Fibroblast of upper back skin (primary cell): Measurements from ENCODE around the gene LDLRAD4.

ENCODE experiments used
- DNase-seq: peaks from one replicate; pipeline ENCODE4 v3.0.0-alpha.2; 2013

Gene LDLRAD4

DNA sequence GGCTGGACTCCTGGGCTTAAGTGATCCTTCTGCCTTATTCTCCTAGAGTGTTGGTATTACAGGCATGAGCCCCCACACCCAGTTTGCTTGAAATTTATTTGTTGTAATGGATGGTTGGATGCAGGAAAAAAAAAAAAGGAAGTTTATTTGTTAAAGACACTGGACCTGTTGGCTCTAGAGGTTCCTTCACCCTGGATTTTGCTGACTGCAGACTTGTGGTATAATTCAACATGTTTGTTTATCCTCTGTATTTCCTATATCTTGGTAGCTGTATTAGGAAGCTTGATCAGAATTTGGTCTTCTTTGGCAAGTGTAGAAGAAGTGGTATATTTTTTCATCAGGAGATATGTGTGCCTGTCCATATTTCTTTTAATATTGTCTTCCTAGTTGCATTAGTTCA, 138.7 kb downstream of the LDLRAD4 start:
- no peak for DNase-seq

DNA sequence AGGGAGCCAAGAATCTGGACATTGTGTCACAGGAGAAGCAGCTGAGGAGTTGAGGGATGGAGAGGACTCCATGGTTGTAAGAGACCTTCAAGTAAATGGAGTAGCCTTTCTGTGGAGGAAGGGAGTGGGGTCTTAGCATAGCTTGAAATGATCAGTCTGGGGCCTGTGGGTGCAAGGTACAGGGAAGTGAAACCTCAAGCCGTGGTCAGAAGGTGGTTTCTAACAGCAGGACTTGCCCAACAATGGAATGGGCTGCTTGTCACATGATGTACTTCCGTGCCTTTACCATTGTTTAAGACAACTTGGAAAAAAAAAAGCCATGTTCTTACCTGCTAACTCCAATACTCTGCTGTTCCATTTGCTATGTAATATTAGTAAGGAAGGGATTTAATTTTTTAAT, 140.7 kb downstream of the LDLRAD4 start:
- DNase-seq: no peak

DNA sequence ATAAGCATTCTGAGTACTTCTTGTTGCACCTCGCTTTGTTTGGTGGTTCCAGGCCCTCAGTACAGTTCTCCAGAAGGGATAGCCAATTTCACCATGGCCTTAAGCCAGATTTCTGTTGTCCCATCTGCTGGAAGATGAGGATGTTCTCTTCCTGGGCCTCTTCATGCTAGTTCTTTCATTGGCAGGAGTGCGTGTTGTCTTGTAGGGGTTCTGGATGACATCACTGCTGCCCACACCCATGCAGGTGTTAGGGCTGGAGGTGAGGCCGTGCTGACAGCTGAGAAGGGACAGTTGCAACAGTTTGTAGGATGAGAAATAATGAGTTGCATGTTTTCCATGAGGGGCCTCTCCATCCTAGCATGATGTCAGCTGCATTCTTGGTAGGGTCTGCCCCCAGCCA, 142.9 kb downstream of the LDLRAD4 start:
- DNase-seq: no peak

DNA sequence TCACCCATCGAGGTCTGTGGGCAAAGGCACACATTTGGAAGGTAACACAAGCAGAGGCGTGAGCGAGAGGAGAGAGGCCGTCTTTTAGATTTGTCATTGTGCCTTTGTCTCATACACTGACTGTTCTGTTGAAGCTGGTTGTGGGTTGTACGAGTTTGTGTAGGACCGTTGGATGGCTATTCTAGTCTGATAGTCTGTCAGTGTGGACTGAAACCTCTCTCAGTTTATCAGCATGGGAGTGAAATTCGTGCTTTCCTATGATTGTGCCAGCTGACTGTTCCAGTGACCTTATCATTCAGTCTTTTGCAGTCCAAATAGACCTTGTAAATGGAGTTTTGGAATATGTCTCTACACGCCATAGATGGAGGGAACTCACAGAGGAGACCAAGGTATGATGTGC, 143.5 kb downstream of the LDLRAD4 start:
- no peak for DNase-seq

DNA sequence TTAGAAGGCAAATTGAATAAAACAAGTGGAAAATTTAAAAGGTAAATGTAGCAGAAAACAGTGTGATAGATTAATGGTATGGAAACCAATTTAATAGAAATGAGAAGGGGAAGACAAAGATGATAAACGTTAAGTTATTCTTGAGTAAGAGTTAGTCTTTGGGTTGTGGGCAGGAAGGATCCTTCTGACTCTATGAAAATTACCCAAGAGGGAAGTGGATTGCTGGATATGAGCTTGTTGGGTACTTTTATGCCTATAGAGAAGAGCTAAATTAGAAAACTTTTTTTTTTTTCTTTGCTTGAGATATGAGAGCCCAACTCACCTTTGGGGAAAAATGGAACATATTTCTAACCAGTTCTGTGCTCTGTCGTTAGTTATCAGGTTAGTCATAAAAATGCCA, 144.0 kb downstream of the LDLRAD4 start:
- DNase-seq: no peak

DNA sequence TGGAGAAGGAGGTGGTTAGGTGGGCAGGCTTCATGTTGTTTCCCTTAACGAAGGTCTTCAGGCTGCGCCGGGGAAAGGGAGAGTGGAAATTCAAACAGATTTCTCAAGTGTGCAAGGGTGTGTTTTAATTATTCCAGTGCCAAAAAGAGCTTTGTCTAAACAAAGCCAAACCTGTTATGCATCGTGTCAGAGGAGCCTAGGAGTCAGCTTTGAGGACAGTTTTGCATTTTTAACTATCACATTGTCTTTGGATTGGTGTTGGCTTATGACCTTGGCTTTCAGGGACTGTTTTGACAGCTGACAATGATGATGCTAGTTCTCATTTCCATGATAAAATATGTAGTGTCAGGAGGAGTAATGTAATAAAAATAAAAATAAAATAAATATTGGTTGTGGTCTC, 144.8 kb downstream of the LDLRAD4 start:
- DNase-seq: no peak

DNA sequence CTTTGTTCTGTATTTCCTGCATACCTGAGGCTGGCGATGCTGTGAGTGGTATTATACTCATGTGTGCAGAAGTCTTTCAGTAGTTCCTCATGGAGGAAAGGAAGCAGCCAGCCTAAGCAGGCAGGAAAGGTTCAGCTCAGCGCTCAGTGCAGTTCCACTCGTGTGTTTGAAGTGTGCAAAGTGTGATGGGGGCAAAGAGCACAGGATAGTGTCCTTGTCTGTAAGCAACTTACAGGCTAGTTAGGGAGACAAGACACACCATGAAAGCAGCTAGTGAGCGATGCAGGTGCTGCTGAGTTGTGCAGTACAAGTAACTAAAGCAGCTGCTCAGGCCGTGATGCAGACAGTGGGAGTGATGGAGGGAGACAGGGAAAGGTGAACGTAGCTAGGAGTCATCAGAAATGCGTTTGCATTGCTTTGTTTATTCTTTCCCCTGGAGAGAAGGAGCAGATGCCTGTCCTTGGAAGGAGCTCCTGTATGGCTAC, 146.2 kb downstream of the LDLRAD4 start:
- no peak for DNase-seq

DNA sequence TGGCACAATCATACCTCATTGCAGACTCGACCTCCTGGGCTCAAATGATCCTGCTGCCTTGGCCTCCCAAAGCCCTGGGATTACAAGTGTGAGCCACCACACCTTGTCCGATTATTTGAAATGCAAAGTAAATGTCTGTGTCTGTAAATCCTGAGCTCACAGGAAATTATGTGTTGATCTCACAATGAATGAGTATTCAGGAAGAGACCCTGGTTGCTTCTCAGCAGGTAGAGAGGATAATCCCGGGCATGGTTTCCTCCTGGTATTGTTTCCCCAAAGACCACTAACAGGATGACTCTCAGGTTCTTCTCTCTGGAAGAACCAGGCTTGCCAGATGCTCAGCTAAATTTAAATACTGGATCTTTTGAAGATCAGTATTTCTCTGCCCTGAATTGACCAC, 147.6 kb downstream of the LDLRAD4 start:
- no peak for DNase-seq

DNA sequence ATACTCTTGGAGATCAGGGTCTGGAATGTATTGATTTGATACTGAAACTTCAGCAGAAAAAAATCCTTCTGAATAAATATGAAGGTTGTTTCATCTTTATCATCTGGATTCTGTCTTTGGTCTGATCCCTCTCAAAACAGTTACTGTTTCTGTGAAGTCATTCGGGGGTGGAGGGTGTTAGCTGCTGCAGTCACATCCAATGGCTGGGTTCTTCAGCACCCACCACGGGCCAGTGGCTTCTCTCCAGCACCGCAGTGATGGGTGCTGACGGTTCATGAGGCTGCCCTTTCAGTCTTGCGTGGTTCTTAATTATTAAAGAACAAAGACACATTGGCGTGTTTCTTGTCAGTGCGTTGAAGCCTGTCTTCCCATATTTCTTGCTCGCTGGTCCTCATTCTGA, 148.0 kb downstream of the LDLRAD4 start:
- no peak for DNase-seq

DNA sequence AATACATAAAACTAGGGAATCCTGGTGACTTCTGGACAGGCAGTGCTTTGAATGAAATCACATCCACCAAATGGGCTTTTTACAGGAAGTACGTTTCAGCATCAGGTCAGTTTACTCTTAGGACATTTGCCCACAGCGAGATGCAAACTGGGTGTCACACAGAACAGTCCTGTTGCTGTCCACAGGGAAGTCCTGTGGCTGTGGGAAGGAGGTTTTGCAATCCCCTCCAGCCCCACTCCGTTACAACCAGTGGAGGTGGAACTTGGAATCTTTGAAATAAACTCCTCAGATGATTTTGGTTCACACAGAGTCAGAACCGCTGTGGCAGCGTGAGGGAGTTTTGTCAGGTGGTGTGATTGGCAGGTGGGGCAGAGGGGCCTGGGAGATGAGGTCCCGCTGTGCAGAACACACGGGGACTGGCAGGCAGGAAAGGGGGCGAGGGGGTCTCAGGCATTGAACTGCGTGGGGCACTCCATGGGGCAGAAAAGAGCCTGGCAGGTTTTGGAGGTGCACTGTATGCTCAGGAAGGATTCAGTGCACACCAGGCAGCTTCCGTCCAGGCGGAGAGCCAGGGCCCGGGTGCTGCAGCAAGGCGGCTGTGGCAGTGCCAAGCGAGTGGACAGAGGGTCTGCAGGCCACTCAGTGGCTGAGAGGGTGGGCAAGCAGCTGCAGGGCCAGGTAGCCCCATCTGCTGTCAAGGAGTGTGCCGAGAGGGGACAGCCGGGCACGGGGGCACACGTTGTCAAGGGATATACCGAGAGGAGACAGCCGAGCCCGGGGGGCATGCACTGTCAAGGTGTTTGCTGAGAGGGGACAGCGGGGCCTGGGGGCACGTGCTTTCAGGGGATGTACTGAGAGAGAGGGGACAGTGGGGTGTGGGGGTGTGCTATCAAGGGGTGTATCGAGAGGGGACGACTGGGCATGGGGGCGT, 148.7 kb downstream of the LDLRAD4 start:
- DNase-seq: no peak

DNA sequence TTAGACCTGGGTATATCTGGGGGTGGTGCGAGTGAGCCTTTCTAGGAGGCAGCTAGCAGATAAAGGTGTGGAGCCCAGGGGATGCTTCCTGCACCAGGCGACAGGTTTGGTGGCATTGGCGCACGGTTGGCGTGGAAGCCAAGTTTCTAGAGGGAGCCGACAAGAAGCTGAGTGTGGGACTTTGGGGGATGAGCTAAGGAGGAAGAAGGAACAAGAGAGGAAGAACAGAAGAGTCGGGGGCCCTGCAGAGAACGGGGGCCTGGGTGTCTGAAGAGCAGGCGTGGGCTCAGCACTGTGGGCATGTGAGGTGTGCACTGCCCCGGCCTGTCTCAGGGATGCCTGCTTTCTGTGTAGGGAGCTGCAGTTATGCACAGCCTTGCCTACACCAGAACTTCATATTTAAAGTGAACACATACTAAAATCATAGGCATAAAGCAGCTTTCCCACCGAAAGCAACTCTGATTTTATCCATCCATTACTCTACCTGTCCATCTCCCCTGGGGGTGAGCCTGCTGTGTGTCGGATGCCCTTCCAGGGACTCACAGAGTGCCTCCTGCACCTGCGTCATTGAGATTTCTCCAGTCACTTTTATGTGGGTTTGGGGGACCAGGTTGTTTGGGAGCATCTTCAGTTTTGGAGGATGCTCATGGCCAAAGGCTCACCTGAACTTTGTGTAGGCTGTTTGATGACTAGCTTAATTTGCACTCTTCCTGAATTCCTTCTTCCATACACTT, 149.7 kb downstream of the LDLRAD4 start:
- DNase-seq: no peak

DNA sequence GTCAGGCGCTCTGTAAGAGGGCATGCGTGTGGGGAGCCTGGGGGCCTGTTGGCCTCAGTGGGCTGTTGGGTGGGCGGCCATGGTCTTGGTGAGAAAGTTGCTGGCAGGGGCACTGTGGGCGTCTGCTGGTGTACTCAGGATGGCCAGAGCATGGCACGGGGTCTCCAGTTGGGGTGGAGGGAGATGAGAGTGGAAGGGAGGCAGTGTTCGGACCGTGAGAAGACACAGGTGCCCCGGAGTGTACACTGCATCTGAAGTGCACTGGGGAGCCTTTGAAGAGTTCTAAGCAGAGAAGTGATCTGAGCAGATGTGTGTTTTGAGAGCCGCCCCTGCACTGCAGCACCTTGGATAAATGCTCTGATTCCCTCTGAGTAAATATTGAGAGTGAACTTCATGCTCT, 150.8 kb downstream of the LDLRAD4 start:
- no peak for DNase-seq

DNA sequence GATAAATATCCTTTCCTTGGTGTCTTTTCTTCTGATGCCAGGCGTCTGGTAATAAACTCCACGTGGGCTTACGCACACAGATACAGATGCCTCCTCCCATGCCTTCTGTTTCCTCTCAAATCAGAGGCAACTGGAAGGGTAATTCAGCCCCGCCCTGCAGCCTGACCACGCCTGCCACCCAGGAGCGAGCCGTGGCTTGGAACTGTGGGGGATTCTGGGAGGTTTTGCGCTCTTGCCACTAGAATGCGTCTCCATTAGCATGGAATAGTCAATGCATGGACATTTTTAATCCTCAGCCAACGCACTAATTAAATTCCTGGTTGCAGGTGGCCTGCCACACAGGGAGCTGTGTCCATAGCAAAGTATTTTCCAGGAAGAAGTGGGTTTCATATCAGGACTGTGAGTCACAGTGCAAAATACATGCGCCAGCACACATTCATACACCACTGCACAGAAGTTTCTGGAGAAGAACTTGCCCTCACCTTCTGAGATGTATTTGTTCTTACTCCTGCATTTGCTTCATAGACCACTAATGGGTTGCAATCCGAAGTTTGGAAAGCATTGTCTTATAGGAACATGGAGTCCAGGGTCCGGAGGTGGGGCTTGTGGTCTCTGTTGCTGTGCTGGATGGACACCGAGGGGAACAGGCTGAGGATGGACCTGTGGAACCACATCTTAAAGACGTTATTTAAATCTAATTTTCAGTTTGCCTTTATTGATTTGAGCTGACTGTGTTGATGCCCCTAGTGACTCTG, 151.4 kb downstream of the LDLRAD4 start:
- peak; percentile 54 for DNase-seq

DNA sequence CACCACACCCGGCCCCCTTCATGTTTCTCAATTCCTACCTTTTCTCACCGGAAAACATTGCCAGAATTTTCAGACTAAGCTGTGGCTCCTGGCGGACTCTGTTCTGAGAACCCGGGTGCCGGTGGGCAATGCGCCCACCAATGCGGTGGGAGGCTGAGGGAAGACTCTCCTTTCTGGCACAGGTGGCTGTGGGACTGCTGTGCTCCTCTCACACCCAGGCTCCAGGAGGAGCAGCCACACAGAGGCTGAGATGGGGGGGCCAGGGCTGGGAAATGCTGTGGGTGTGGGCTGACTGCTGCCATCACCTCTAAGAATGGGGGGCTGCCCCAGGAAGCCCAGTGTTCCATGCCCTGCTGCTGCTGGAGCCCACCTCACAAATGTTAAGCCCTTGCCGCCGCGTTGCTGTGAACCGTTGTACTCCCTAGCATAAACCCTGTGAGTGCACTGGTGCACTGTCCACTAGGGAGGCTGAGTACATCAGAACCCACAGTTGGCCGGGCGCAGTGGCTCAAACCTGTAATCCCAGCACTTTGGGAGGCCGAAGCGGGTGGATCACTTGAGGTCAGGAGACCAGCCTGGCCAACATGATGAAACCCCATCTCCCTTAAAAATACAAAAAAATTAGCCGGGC, 152.6 kb downstream of the LDLRAD4 start:
- no peak for DNase-seq

DNA sequence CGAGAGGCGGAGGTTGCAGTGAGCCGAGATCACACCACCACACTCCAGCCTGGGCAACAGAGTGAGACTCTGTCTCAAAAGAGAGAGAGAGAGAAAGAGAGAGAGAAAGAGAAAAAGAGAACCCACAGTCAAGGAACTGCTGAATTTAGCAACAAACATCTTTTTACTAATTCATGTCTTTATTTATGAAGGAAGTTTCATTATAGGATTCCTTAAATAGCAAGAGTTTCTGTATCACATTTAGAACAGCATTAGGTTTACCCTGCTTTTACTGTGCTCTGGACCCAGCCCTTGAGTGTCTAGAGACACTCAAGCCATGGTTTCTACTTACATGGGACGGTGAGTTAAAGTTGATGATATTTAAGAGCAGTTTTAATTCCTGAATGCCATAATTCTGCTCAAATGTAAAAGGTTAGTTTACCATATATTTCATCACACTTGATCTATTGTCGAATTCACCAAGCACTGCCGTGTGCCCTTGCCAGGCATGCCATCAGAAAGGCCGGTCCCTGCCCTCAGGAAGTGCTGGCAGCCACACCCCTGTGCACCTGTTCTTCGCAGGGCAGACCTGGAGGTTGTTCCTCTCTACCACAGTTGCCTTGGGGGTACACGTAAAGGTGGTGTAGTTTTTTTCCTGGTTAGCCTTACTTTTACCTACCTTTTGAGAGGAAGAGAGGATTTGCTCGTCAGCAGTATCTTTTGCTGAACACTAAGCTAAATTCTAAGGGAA, 153.3 kb downstream of the LDLRAD4 start:
- no peak for DNase-seq

DNA sequence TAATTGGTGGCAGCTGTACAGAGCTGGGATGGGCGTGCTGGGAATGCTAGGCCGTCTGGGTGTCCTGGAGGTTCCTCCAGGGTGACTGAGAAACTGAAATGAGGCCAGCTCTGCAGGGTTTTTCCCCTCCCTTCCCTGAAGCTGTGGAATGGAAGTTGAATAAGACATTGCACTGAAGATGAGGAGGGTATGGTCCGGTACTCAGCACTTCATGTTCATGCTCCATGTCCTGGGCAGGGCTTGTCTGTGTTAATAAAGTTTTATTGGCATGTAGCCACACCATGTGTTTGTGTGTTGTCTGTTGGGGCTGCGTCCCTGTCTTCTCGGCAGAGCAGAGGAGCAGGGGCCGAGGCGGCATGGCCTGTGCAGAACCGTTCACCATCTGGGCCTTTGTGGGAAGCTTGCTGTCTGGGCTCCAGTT, 154.0 kb downstream of the LDLRAD4 start:
- peak; percentile 18 for DNase-seq

DNA sequence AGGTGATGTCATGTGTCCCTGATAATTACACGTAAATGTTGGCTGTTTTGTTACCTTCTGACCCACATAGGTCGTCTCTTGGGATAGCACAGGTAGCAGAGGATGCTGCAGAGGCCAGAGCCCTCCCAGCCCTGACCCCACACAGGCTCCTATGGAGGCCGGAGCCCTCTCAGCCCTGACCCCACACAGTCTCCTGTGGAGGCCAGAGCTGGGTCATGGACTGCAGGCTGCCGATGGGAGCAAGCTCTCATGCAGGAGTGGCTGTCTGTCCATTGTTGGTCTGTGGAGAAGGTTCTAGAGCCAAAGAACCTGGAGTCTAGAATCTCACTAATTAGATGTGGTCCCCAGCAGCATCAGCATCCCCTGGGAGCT, 155.5 kb downstream of the LDLRAD4 start:
- DNase-seq: no peak

DNA sequence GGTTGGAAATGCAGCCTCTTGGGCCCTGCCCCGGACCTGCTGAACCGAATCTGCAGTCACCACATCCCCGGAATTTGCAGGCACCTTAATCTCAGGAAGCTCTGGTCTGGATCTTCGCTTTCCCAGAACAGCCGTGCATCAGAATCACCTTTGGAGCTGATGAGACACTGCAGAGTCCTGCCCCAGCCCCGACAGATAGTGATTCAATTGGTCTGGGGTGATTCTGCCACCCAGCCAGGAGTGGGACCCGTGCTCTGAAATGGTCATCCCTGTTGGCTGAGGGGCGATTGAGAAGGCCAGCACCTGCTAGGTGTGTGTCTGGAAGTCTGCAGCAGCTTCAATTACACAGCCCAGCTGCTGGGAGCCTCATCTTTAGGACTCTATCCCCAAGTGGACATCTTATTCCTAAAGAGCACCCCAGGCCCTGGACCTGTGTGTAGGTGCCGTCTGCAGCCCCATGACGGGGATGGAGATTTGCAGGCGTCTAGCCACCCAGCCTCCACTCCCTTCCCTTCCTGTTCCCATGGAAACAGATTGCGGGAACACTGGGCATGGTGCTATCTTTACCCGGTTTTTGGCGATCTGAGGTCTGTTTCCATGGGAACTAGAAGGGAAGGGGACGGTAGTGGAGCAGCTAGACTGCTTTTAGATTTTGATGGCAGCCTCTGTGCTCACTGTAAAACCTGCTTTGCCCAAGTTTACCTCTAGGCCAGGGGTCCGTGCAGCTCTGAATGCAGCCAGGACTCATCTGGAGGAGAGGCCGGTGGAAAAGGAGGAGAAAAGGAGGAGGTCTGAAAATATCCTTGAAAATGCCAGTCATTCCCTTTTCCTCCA, 156.1 kb downstream of the LDLRAD4 start:
- DNase-seq: no peak

DNA sequence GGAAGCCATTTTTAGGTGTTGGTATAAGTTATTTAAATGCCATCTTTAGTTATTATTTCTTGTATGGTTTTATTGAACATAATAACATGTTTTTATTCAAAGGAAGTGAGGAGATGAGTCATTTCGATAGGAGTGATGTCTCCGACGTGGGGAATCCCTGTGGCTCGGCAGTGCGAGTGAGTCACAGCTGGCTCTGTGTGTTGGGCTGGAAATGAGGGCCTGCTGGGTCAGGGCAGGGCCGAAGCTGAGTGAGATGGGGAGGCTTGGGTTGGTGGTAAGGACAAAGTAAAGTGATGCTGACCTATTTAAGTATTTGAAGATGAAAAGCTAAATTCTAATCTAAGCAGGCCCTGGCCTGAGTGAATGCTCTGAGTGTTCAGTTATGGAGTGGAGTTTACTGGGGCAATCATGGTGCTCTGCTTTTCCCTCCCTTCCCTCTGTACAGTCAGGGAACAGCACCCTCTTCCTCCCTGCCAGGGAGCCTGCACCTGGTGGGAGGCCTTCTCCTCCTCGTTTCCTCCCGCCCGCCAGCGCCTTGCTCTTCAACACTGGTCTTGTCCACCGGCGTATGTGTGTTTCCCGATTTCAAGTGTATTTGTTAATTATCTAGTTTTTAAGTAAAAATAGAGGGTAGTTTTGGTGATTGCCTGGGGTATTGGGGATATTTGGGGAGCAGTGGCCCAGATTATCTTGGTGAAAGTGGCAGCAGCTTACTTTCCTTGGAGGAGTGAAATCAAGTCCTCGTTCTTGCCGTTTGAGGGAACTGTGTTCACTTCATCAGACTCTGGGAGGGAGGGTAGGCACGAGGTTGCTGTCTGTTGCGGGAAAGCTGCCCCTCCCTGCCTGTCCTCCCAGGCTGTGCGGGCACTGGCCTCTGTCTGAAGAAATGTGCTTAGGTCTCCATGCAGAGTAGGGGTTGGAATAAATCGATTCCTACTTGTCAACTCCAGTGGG, 157.0 kb downstream of the LDLRAD4 start:
- peak; percentile 90 for DNase-seq

DNA sequence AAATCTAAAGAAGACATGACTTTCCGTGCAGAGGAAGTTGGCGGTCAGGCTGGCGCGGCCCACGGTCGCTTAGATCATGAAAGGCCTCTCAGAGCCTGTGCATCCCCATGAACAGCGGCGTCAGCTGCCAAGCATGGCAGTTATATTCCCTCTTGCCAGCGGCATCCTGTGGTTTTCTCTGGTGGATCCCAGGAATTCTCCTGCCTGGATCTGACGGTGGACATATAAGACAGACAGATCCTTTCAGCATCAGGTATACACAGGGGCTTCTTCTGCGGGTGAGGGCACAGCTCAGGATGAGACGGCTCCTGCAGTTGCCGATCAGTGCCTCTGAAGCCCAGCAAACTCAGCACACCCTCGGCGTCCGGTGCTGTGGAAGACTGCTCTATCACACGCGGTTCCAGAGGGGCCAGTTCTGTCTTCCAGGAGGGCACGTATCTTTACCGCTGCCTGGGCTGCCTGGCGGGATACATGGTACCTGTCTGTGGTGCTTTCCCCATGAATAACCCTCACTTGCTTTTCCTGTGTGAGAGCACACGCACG, 157.8 kb downstream of the LDLRAD4 start:
- DNase-seq: no peak
